ENCODE data around the gene BIN2. TPM values are rescaled to one million over a fixed set of nuclear protein-coding genes. Genes with fewer than 3 reads are reported as not detected.

The BIN2 gene
- total and polyA plus RNA-seq, 2 of the 4 experiments (the other 2 are of a cell fraction) = not detected

GRCh38 chr12:51351913-51352532 is 28.0 kb upstream of the BIN2 start:
- Histone ChIP-seq H3K4me3 (ENCODE audit: insufficient read depth, low read depth, low read length) (no peak overlapping the region), H3K18ac (ENCODE audit: low read depth, low read length) (no peak overlapping the region), H3K79me1 (ENCODE audit: low read depth in 1 of 2, low read length in 2 of 2) (no peaks in the 10 kb centered on the region), H2BK20ac (ENCODE audit: low read depth, low read length) (no peak overlapping the region), H3K56ac (ENCODE audit: extremely low read depth, insufficient read depth, low read length) (no peak overlapping the region), H3K23ac (ENCODE audit: low read depth, low read length) (no peak overlapping the region), H3K27me3 (ENCODE audit: control insufficient read depth, insufficient read depth, low read length) (no peaks in the 10 kb centered on the region), H4K8ac (ENCODE audit: low read depth in 2 of 2, low read length in 2 of 2) (no peak overlapping the region), H2AK9ac (replicated peaks; ENCODE audit: low read depth, low read length, poor library complexity) (no peak overlapping the region), H3K9me1 (ENCODE audit: insufficient read depth, low read length) (peaks cover 2% of the 10 kb centered on the region; the same call in 1 of the 2 replicates), H3K14ac (replicated peaks; ENCODE audit: low read depth, low read length) (no peak overlapping the region), H4K91ac (ENCODE audit: insufficient read depth, low read depth, low read length) (no peak overlapping the region), H3K4me1 (ENCODE audit: control insufficient read depth, insufficient read depth, low read length) (peaks cover 2% of the 10 kb centered on the region; the same call in 1 of the 2 replicates), H3K27ac (ENCODE audit: insufficient read depth, low read length) (no peak overlapping the region), H3K9ac (ENCODE audit: low read depth, low read length) (no peak overlapping the region), H3K4me2 (ENCODE audit: low read depth, low read length) (no peak overlapping the region), H3K9me3 (ENCODE audit: control insufficient read depth, insufficient read depth, low read length) (no peaks in the 10 kb centered on the region), H4K5ac (ENCODE audit: low read depth, low read length) (no peak overlapping the region), H2BK15ac (ENCODE audit: low read depth, low read length) (no peak overlapping the region; the same call in 2 of the 3 replicates), H3K4ac (ENCODE audit: low read depth, low read length) (no peak overlapping the region), H2AFZ (replicated peaks; ENCODE audit: low read length, poor library complexity) (peak overlapping the region; percentile 40), H2BK5ac (ENCODE audit: low read depth, low read length, poor library complexity, severe bottlenecking) (no peak overlapping the region), H4K20me1 (ENCODE audit: insufficient read depth, low read length) (no peaks in the 10 kb centered on the region), H2BK120ac (ENCODE audit: low read depth, low read length) (no peak overlapping the region; the same call in 1 of the 2 replicates), H3K36me3 (ENCODE audit: control insufficient read depth, insufficient read depth, low read length) (no peaks in the 10 kb centered on the region), H2AK5ac (ENCODE audit: low read depth, low read length) (no peak overlapping the region)
- no TSS peak for BruUV-seq (replicated peaks)
- dilution Hi-C loops (cut with HindIII; ENCODE audit: low sequenced_read_pairs, unreplicated experiment) (no loop called here), intact Hi-C loops (cut with micrococcal nuclease) (no loop called here), in situ Hi-C loops (cut with MboI; ENCODE audit: low sequenced_read_pairs) (loop anchor here (25.0 kb wide), 1 partner anchor 840 kb away; the partner anchor contains the start of gene DIP2B)
- ATAC-seq (ENCODE audit: low read depth) (peak; percentile 80), DNase-seq (peak; percentile 66)
- peak; percentile 81 for TF ChIP-seq SMC3 (IDR thresholded peaks at IDR 0.05; ENCODE audit: low read depth, low read length)
- TF ChIP-seq CEBPB (IDR thresholded peaks at IDR 0.05; ENCODE audit: low read depth, low read length) = no peak
- peak; percentile 88 for TF ChIP-seq RAD21 (IDR thresholded peaks at IDR 0.05; ENCODE audit: low read length)
- peak; percentile 86 for TF ChIP-seq CTCF (conservative IDR thresholded peaks at IDR 0.05; ENCODE audit: low read depth, low read length)
- CTCF ChIA-PET = interaction anchor here (1.0 to 2.9 kb wide), 3 partner anchors 11 to 83 kb away, joined by 3 to 17 read pairs (median 3); no protein-coding TSS in a partner anchor
- WGBS, 2 experiments (ENCODE audit: extremely low coverage in 2 of 2, insufficient read length in 1 of 2) = 47% methylated on average over 3 of the region's 11 CpGs; no CpG with 5 or more reads in 1 of the 2 experiments
- POLR2A ChIA-PET (ENCODE audit: unreplicated experiment) = no interaction called here

Measured in IMR-90 (cell line).